HFFc6 (cell line): Measurements from ENCODE around the gene ZBTB8B. TPM values are rescaled to one million over a fixed set of nuclear protein-coding genes. Genes with fewer than 3 reads are reported as not detected.
"Not testable (repeated sequence)": the region's sequence is repeated elsewhere in the genome, so short reads cannot be mapped to it uniquely, and the experiment has no call there.

ENCODE experiments used
- DNase-seq: peaks from one replicate; pipeline ENCODE4 v3.0.0-alpha.2; 2018
- H3K27ac Mint-ChIP-seq: 2 replicates; pipeline ENCODE4 v1.8.0; 2020; ENCODE audit warnings: mild to moderate bottlenecking, mixed read lengths
- H3K27me3 Mint-ChIP-seq: 2 replicates; pipeline ENCODE4 v1.8.0; 2021; ENCODE audit warnings: mild to moderate bottlenecking, moderate library complexity, mixed read lengths; ENCODE audit not compliant: insufficient read depth
- H3K36me3 Mint-ChIP-seq: 2 replicates; pipeline ENCODE4 v1.8.0; 2021; ENCODE audit warnings: low read depth, mixed read lengths
- H3K4me1 Mint-ChIP-seq: 2 replicates; pipeline ENCODE4 v1.8.0; 2020; ENCODE audit warnings: low read depth, mixed read lengths
- H3K4me3 Mint-ChIP-seq: 2 replicates; pipeline ENCODE4 v1.8.0; 2020; ENCODE audit warnings: mild to moderate bottlenecking, moderate library complexity, mixed read lengths
- H3K9me3 Mint-ChIP-seq: 2 replicates; pipeline ENCODE4 v1.8.0; 2020; ENCODE audit warnings: mild to moderate bottlenecking, mixed read lengths
- total RNA-seq, 6 experiments: library from RNA; stranded (reverse); fragmentation: NEBNext Ultra II Directional; extraction: Animal tissue kit (Norgen Biotek cat#: 25700); gene quantifications; 2 replicates in 1 of 6; 3 replicates in 5 of 6; pipeline ENCODE4 v1.2.3, GENCODE V29; 2021
- TF ChIP-seq, protein P1 (sequence below): fragments of 200-600 bp; sonication (generic); IDR thresholded peaks from 2 replicates; pipeline ENCODE4 v1.5.0; 2021; ENCODE audit warnings: antibody characterized with exemption, mild to moderate bottlenecking

ZBTB8B gene
- total RNA-seq, 6 experiments from 2014 or later, result not detected

DNA sequence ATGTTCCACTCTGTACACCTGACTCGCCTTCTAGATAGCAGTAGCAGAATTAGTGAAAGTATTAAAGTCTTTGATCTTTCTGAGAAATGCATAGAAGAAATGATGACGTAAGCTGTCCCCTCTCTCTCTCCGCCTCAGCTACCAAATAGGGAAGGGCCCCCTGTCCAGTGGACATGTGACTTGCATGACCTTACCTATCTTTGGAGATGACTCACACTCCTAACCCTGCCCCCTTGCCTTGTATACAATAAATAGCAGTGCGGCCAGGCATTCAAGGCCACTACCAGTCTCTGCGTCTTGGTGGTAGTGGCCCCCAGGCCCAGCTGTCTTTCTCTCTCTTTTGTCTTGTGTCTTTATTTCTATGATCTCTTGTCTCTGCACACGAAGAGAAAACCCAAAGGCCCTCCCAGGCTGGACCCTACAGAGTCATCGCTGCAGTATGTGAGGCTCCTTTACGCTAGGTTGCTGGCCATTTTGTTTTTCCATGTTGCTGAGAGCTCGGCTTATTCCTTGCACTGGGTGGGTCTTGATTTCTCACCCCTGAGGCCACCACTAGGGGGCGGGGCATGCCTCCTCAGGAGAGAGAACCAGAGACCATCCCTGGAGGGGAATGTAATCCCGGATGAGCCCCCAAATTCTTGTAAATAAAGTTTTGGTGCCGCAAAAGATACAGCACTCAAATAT lies 16.0 kb upstream of the ZBTB8B start:
- Mint-ChIP-seq H3K27me3 (peaks cover 20% of the 10 kb centered on the region), H3K36me3 (no peaks in the 10 kb centered on the region), H3K4me1 (peaks cover 18% of the 10 kb centered on the region), H3K9me3 (no peaks in the 10 kb centered on the region), H3K27ac (no peak overlapping the region), H3K4me3 (peak overlapping the region; percentile 82)
- TF ChIP-seq, protein P1, sequence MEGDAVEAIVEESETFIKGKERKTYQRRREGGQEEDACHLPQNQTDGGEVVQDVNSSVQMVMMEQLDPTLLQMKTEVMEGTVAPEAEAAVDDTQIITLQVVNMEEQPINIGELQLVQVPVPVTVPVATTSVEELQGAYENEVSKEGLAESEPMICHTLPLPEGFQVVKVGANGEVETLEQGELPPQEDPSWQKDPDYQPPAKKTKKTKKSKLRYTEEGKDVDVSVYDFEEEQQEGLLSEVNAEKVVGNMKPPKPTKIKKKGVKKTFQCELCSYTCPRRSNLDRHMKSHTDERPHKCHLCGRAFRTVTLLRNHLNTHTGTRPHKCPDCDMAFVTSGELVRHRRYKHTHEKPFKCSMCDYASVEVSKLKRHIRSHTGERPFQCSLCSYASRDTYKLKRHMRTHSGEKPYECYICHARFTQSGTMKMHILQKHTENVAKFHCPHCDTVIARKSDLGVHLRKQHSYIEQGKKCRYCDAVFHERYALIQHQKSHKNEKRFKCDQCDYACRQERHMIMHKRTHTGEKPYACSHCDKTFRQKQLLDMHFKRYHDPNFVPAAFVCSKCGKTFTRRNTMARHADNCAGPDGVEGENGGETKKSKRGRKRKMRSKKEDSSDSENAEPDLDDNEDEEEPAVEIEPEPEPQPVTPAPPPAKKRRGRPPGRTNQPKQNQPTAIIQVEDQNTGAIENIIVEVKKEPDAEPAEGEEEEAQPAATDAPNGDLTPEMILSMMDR, result peak; percentile 77
- peak; percentile 24 for DNase-seq

DNA sequence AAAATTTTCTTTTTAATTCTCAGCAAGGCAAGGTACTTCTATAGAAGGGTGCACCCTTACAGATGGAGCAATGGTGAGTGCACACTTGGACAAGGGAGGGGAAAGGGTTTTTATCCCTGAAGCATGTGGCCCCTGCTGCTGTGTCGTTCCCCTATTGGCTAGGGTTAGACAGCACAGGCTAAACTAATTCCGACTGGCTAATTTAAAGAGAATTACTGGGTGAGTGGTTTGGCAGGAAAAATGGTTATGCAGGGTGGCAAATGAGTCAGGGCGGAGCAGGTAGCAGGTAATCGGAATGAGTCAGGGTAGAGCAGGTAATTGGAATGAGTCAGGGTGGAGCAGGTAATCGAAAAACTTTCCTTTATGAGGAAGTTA lies 15.4 kb upstream of the ZBTB8B start:
- DNase-seq, H3K4me3 Mint-ChIP-seq, H3K9me3 Mint-ChIP-seq, H3K36me3 Mint-ChIP-seq, H3K27ac Mint-ChIP-seq: not testable (repeated sequence)
- H3K4me1 Mint-ChIP-seq, result peaks cover 18% of the 10 kb centered on the region
- TF ChIP-seq, protein P1, result peak; percentile 46; the same call in 1 of the 2 replicates
- peaks cover 19% of the 10 kb centered on the region for H3K27me3 Mint-ChIP-seq

DNA sequence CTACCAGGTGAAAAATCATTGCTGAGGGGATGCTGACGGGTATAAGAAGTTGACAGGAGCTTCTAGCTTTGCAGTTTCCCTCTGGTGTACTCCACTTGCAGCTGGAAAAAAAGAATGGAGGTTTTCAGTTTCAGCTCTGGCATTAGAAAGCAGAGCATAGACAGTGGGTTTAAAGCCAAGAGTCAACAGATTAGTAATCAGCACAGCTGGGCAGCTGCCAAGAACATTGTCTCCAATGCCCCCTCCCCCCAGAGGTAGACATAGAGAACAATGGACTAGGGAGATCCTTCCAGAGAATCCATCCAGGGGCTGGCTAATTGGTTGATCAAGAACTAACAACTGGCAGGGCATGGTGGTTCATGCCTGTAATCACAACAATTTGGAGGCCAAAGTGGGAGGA lies 10.1 kb upstream of the ZBTB8B start:
- H3K4me1 Mint-ChIP-seq, result no peaks in the 10 kb centered on the region
- no peak for DNase-seq
- TF ChIP-seq, protein P1, result no peak
- peaks cover 13% of the 10 kb centered on the region for H3K36me3 Mint-ChIP-seq
- H3K9me3 Mint-ChIP-seq, result peaks cover 16% of the 10 kb centered on the region
- H3K4me3 Mint-ChIP-seq, result no peak overlapping the region
- H3K27ac Mint-ChIP-seq, result no peak overlapping the region
- H3K27me3 Mint-ChIP-seq, result peaks cover 26% of the 10 kb centered on the region

DNA sequence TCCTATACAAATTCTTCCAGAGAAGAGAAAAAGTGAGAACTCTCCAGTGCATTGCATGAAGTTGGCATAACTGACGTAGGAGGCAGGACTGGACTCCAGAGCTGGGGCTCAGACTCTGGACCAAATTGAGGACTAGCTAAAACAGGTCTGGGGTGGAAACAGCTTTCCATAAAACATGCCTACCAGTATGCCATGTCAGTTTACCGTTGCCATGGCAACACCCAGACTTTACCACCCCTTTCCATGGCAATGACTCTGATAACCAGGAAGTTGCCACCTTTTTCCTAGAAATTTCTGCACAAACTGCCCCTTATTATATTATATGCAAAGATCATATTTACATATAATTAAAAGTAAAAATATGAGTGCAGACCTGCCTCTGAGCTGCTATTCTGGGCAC lies 8.9 kb upstream of the ZBTB8B start:
- H3K36me3 Mint-ChIP-seq, result peaks cover 13% of the 10 kb centered on the region
- DNase-seq, result no peak
- H3K4me1 Mint-ChIP-seq, result no peaks in the 10 kb centered on the region
- H3K9me3 Mint-ChIP-seq, result peaks cover 16% of the 10 kb centered on the region
- TF ChIP-seq, protein P1, result no peak
- H3K27ac Mint-ChIP-seq, result no peak overlapping the region
- H3K4me3 Mint-ChIP-seq, result no peak overlapping the region
- peaks cover 26% of the 10 kb centered on the region for H3K27me3 Mint-ChIP-seq

DNA sequence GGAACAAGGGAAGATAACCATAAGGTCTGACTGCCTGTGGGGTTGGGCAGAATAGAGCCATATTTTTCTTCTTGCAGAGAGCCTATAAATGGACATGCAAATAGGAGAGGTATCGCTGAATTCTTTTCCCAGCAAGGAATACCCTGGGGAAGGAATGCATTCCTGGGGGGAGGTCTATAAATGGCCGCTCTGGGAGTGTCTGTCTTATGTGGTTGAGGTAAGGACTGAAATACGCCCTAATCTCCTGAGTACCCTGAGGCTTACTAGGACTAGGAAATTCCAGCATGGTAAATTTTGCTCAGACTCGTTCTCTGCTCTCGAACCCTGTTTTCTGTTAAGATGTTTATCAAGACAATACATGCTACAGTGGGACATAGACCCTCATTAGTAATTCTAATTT lies 6.1 kb upstream of the ZBTB8B start:
- not testable (repeated sequence) for H3K4me3 Mint-ChIP-seq, DNase-seq, H3K4me1 Mint-ChIP-seq, H3K27ac Mint-ChIP-seq
- peaks cover 13% of the 10 kb centered on the region for H3K36me3 Mint-ChIP-seq
- peaks cover 16% of the 10 kb centered on the region for H3K9me3 Mint-ChIP-seq
- peaks cover 23% of the 10 kb centered on the region for H3K27me3 Mint-ChIP-seq

DNA sequence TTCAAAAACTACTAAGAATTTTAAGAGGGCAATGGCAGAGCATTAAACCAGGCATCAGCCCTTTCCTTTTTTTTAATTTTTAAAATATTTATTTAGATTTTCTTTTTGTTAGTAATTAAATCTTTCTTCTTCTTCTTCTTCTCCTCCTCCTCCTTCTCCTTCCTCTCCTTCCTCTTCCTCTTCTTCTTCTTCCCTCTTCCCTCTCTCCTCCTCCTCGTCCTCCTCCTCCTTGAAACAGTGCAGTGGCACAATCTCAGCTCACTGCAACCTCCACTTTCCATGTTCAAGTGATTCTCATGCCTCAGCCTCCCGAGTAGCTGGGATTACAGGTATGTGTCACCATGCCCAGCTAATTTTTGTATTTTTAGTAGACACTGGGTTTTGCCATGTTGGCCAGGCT lies 1.9 kb upstream of the ZBTB8B start:
- peaks cover 38% of the 10 kb centered on the region for H3K27me3 Mint-ChIP-seq
- peaks cover 14% of the 10 kb centered on the region for H3K4me1 Mint-ChIP-seq
- peaks cover 16% of the 10 kb centered on the region for H3K9me3 Mint-ChIP-seq
- H3K27ac Mint-ChIP-seq, H3K4me3 Mint-ChIP-seq, DNase-seq: not testable (repeated sequence)
- peaks cover 13% of the 10 kb centered on the region for H3K36me3 Mint-ChIP-seq
